Thoracic aorta (tissue), 2 donors: ENCODE results near the gene SNAPC4. TPM values are rescaled to one million over a fixed set of nuclear protein-coding genes. Genes with fewer than 3 reads are reported as not detected.

Experiments
- ATAC-seq: fragments of 150-250 bp; one replicate; pipeline ENCODE4 v1.8.0; 2017; ENCODE audit warnings: low read depth; ENCODE audit not compliant: insufficient number of reproducible peaks, low FRiP score
- DNase-seq: peaks from one replicate; pipeline ENCODE4 v3.0.0-alpha.2; 2020; ENCODE audit warnings: low spot score
- H3K27ac ChIP-seq, 2 donors: fragments of 200-600 bp; sonication (generic); 1 replicate in 1 of 2; 2 replicates in 1 of 2; pipeline ENCODE4 v1.5.1; 2016; ENCODE audit warnings: mild to moderate bottlenecking in 2 of 2, moderate library complexity in 2 of 2
- H3K27me3 ChIP-seq: fragments of 200-600 bp; sonication (generic); replicated peaks from 2 replicates; pipeline ENCODE4 v1.6.0; 2016; ENCODE audit warnings: mild to moderate bottlenecking; ENCODE audit not compliant: insufficient read depth
- H3K36me3 ChIP-seq: fragments of 200-600 bp; sonication (generic); one replicate; pipeline ENCODE4 v1.5.1; 2016
- H3K4me1 ChIP-seq, 2 donors: fragments of 200-600 bp; sonication (generic); 1 replicate in 1 of 2; 2 replicates in 1 of 2; pipeline versions ENCODE4 v1.5.1 to v1.6.0; 2016; ENCODE audit warnings: low read depth in 2 of 2, mild to moderate bottlenecking in 1 of 2; ENCODE audit not compliant: control insufficient read depth in 1 of 2
- H3K4me3 ChIP-seq: fragments of 200-600 bp; sonication (generic); 2 replicates; pipeline ENCODE4 v1.5.1; 2016; ENCODE audit warnings: mild to moderate bottlenecking
- H3K9me3 ChIP-seq: fragments of 200-600 bp; sonication (generic); 2 replicates; pipeline ENCODE4 v1.5.1; 2016
- CTCF ChIP-seq: fragments of 200-600 bp; sonication (generic); IDR thresholded peaks from one replicate; pipeline ENCODE4 v1.5.1; 2019; ENCODE audit warnings: antibody characterized with exemption
- total RNA-seq, 2 donors: library from RNA; depleted of rRNA; stranded (reverse); fragments of >200 nt; gene quantifications; one replicate each; pipeline versions ENCODE4 v1.1.0 to v1.2.3, GENCODE V29; 2016

Gene SNAPC4
- total RNA-seq, 2 donors from 2014 or later = 8.0 to 8.5 TPM

- H3K4me3 ChIP-seq = no peak overlapping the region
- ATAC-seq (no peak), DNase-seq (no peak)
- no peak for TF ChIP-seq CTCF
- H3K27me3 ChIP-seq = no peaks in the 10 kb centered on the region
- H3K4me1 ChIP-seq = peaks cover 6 to 17% of the 10 kb centered on the region in 2 donors
- no peak overlapping the region for H3K27ac ChIP-seq
- no peaks in the 10 kb centered on the region for H3K9me3 ChIP-seq
- H3K36me3 ChIP-seq = peaks cover 15% of the 10 kb centered on the region
These were observed 5.5 kb upstream of the SNAPC4 start for GRCh38 chr9:136405481-136405880.

- ATAC-seq (no peak), DNase-seq (no peak)
- Histone ChIP-seq H3K9me3 (no peaks in the 10 kb centered on the region), H3K27ac (no peak overlapping the region), H3K27me3 (no peaks in the 10 kb centered on the region), H3K4me1 (peaks cover 6 to 20% of the 10 kb centered on the region in 2 donors), H3K4me3 (no peak overlapping the region), H3K36me3 (peaks cover 15% of the 10 kb centered on the region)
- no peak for TF ChIP-seq CTCF
These were observed 4.8 kb upstream of the SNAPC4 start for GRCh38 chr9:136404801-136405136.

GRCh38 chr9:136403915-136404800 is 4.2 kb upstream of the SNAPC4 start:
- no peak for TF ChIP-seq CTCF
- no peak overlapping the region for H3K4me3 ChIP-seq
- H3K4me1 ChIP-seq = peaks cover 9 to 19% of the 10 kb centered on the region in 2 donors
- DNase-seq = no peak
- H3K36me3 ChIP-seq = peaks cover 15% of the 10 kb centered on the region
- no peaks in the 10 kb centered on the region for H3K27me3 ChIP-seq
- H3K9me3 ChIP-seq = no peaks in the 10 kb centered on the region
- ATAC-seq = no peak
- H3K27ac ChIP-seq = no peak overlapping the region

GRCh38 chr9:136403538-136403914 is 3.6 kb upstream of the SNAPC4 start:
- Histone ChIP-seq H3K9me3 (no peaks in the 10 kb centered on the region), H3K4me1 (peaks cover 11 to 20% of the 10 kb centered on the region in 2 donors), H3K27me3 (no peaks in the 10 kb centered on the region), H3K27ac (no peak overlapping the region), H3K4me3 (no peak overlapping the region), H3K36me3 (peaks cover 15% of the 10 kb centered on the region)
- ATAC-seq (no peak), DNase-seq (no peak)
- no peak for TF ChIP-seq CTCF

- Histone ChIP-seq H3K27me3 (no peaks in the 10 kb centered on the region), H3K9me3 (no peaks in the 10 kb centered on the region), H3K36me3 (peaks cover 16% of the 10 kb centered on the region), H3K27ac (no peak overlapping the region), H3K4me1 (peaks cover 13 to 22% of the 10 kb centered on the region in 2 donors), H3K4me3 (no peak overlapping the region)
- no peak for ATAC-seq
- DNase-seq = no peak
- no peak for TF ChIP-seq CTCF
These were observed 2.1 kb upstream of the SNAPC4 start for GRCh38 chr9:136402067-136402466.
